HG03108 (cell line): ENCODE measurements around the gene FTO.

Source experiments
- ATAC-seq: cut with Tn5 transposase; IDR thresholded peaks from one replicate; pipeline ENCODE4 v1.9.1; 2021; ENCODE audit warnings: moderate library complexity; ENCODE audit not compliant: unreplicated experiment

The FTO gene

GRCh38 chr16:54067322-54068065, 363.5 kb downstream of the FTO start:
- no peak for ATAC-seq

GRCh38 chr16:54068212-54068611, 364.3 kb downstream of the FTO start:
- no peak for ATAC-seq

GRCh38 chr16:54069601-54070239, 365.8 kb downstream of the FTO start:
- ATAC-seq, result no peak

- no peak for ATAC-seq
Observed at GRCh38 chr16:54070789-54071343, 366.9 kb downstream of the FTO start.

GRCh38 chr16:54071514-54071913, 367.6 kb downstream of the FTO start:
- ATAC-seq, result no peak

- no peak for ATAC-seq
Observed at GRCh38 chr16:54072237-54072636, 368.3 kb downstream of the FTO start.

GRCh38 chr16:54073356-54073755, 369.4 kb downstream of the FTO start:
- no peak for ATAC-seq

GRCh38 chr16:54075446-54075845, 371.5 kb downstream of the FTO start:
- ATAC-seq, result no peak

GRCh38 chr16:54076006-54076504, 372.1 kb downstream of the FTO start:
- no peak for ATAC-seq

- no peak for ATAC-seq
Observed at GRCh38 chr16:54077050-54077821, 373.3 kb downstream of the FTO start.

GRCh38 chr16:54080524-54081008, 376.6 kb downstream of the FTO start:
- ATAC-seq, result no peak

- ATAC-seq, result no peak
Observed at GRCh38 chr16:54086791-54087190, 382.8 kb downstream of the FTO start.

- no peak for ATAC-seq
Observed at GRCh38 chr16:54090602-54091001, 386.6 kb downstream of the FTO start.

GRCh38 chr16:54093281-54093680, 389.3 kb downstream of the FTO start:
- ATAC-seq, result no peak

- ATAC-seq, result no peak
Observed at GRCh38 chr16:54094641-54095040, 390.7 kb downstream of the FTO start.

GRCh38 chr16:54096607-54097006, 392.7 kb downstream of the FTO start:
- no peak for ATAC-seq

- no peak for ATAC-seq
Observed at GRCh38 chr16:54097774-54098173, 393.8 kb downstream of the FTO start.

GRCh38 chr16:54098247-54098646, 394.3 kb downstream of the FTO start:
- ATAC-seq, result no peak

GRCh38 chr16:54099627-54100026, 395.7 kb downstream of the FTO start:
- no peak for ATAC-seq

- ATAC-seq, result no peak
Observed at GRCh38 chr16:54102888-54103866, 399.2 kb downstream of the FTO start.
